GM21786 (cell line): ENCODE data around the gene FOXJ2.
"Not testable (repeated sequence)": the region's sequence is repeated elsewhere in the genome, so short reads cannot be mapped to it uniquely, and the experiment has no call there.

Experiments used
- ATAC-seq: cut with Tn5 transposase; IDR thresholded peaks from one replicate; pipeline ENCODE4 v1.9.1; 2021; ENCODE audit not compliant: unreplicated experiment

FOXJ2 gene

DNA sequence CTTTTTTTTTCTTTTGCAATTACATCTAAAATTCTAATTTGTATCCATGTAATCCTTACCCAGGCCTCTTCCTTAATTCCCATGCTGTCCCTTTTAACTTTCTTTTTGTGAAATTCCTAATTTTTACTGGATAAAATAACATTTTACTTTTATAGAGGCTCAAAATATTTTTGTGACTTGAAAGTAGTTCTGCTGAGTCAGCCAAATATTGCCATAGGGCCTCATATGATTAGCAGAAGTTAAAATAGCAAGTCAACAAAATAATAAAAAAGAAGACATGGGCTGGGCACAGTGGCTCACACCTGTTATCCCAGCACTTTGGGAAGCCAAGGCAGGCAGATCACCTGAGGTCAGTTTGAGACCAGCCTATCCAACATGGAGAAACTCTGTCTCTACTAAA is 31.6 kb downstream of the FOXJ2 start:
- no peak for ATAC-seq

DNA sequence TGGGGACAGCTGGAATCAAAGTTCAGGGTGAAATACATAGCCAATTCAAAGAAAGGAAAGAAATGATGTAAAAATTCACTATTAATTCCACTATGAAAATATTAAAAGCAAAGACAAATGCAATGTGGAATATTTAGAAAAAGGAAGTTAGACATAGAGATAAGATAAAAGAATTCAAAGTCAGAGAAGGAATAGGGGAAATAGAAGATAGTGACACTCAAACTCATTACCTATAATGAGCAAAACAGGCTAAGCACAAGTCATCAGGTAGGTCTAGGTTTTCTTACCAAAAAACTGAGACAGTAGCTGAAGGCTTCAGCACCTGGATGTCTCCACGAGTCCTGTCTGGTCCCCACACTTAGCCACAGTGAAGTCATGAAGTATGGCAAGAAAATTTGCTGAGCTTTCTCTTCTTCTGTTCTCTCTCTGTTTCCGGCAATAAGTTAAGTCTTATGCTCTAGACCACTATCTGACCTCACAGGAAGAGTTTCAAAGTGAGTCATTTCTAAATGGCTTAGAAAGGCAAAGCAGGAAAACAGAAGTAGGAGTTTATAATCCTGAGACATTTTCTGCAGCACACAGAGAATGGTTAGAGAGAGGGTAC is 33.6 kb downstream of the FOXJ2 start, which contains the start of gene C3AR1:
Gene C3AR1 (minus strand): TSS at position 369 of the 604 bp plus-strand sequence. CDS start 6,174 bp downstream, outside the sequence.
- no peak for ATAC-seq

DNA sequence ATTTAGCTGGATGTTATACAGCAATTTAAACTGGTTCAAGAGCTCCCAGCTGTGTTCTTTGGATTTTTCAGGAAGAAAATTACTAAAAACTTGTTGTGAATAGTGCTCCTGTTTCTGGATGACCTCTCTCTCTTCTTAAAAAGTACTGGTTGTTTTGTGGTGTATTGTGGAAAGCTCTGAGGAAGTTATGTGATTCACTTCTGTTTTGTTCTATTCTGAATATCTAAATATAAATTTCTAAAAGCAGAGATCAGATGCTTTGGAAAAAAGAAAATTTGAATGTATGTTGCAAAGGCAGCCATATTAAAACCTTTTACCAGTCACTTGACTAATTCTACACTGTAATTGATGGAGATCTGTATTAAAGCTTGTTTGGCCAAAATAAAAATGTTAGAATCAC is 37.1 kb downstream of the FOXJ2 start:
- ATAC-seq = no peak

DNA sequence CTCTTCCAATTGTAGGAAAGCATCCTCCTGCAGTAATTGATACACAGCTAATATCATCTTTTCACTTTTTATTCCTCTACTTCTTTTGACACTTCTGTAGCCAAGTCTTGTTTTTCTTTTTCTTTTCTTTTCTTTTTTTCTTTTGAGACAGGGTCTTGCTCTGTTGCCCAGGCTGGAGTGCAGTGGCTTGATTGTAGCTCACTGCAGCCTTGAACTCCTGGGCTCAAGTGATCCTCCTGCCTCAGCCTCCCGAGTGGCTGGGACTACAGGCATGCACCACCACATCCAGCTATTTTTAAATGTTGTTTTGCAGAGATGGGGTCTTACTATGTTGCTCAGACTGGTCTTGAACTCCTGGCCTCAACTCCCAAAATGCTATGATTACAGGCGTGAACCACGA is 39.3 kb downstream of the FOXJ2 start:
- ATAC-seq = not testable (repeated sequence)

DNA sequence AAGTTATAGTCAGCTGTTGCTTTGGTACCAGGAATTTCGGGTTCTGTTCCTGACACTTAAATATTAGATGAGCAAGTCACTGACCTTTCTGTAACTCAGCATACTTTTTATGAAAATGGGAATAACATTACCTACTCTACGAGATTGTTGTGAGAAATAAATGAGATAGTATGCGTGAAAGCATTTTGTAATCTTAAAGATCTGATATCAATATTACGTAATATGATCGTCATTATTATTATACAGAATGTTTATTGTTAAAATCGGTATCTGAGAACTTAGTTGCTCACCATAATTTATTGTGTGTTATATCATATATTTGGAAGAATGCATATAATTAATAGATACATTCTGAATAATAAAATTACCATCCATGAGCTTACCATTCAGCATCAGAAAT is 43.4 kb downstream of the FOXJ2 start:
- ATAC-seq = no peak

DNA sequence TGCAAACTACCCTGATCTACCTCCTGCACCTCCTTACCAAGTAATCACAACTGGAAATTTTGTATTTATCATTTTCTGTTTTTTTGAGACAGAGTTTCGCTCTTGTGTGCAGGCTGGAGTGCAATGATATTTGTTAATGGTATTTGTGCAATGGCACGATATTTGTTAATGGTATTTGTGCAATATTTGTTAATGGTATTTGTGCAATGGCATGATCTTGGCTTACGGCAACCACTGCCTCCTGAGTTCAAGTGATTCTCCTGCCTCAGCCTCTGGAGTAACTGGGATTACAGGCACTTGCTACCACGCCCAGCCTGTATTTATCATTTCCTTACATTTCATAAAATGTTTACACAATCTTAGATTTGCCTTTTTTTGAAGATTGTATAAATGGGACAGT is 43.9 kb downstream of the FOXJ2 start:
- no peak for ATAC-seq

DNA sequence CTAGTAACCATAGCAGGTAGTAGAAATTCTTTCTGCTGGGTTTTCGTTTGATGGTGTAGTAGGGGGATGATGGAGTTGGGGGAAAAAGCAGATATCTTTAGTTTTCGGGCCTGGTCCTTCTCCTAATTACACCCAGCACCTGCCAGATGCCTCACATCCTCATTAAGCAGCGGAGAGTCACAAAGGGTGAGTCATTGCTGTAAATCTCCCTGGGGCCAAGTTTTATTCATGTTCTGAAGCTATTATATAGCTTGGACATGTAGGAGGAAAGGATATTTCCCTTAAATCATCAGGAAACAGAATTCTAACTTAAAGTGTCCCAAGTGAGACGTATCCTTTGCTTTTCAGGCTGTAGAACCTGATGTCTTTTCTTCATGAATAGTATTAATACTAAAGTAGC is 44.7 kb downstream of the FOXJ2 start:
- no peak for ATAC-seq

DNA sequence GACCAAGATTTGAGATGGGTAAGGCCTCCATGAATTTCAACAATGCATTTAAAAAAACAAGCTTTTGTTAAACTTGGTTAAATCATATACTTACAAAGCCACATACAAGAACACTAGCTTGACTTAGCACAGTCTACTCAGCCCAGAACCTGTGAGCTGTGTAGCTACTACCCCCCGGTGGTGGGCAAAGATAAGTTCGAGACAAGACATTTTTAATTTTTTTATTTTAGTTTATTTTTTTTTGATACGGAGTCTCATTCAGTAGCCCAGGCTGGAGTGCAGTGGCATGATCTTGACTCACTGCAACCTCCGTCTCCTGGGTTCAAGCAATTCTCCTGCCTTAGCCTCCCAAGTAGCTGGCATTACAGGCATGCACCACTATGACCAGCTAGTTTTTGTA is 45.9 kb downstream of the FOXJ2 start:
- ATAC-seq = no peak

DNA sequence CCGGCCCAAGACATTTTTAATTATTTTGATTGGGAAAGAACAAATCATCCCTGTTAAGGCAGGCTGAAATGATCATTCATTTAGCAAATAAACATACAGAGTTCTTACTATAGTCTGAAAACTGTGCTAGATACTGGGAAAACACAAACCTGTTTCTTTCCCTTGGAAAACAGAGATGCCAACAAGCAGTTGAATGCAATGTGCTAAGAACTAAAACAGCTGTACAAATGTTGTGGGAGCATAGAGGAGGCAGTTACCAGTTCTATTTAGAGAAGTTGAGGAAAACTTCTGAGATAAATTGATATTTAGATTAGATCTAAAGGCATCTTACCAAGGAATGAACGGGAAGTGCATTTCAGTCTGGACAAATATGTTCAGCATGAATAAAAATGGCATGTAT is 46.4 kb downstream of the FOXJ2 start:
- ATAC-seq = no peak

DNA sequence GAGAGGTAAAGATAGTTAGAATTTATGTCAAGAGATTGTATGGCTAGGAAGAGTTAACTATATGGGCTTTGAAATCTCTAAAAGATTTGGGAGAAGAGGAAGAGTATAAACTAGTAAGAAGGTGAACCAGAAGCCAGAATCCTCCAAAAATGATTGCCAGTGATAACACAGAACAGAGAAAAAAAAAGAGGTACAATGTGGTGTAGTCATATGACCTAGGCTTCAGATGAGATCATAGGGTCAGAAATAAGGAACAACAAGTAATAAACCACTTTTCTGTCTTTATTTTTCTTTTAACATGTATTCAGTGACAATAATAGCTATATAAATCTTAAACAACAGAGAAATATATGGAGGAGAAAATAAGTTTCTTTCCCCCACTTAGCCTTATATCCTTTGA is 47.6 kb downstream of the FOXJ2 start:
- ATAC-seq = no peak

DNA sequence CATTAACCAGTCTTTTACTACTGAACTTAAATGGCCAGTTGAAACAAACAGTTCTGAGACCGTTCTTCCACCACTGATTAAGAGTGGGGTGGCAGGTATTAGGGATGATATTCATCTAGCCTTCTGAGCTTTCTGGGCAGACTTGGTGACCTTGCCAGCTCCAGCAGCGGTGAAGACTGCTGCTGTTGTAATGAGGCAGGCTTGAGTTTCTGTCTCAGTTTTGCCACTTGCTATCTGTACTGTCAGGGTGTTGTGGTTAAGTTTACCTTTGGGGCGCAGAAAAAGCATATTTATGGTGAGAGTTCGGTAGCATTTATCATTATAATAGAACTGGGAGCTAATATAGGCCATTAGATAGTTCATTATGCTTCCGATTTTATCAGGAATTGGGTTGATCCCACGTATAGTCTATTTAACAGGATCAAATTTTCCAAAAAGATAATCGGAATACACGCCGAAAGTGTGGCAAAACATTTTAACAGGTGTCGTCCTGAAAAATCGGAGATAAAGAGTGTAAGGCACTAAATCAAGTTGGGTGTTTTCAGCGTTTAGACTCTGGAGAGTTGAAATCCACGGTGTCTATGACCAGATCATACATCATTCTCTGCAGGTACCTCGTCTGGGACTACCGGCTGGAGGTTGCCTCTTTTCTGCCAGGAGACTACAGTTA is 48.9 kb downstream of the FOXJ2 start:
- no peak for ATAC-seq

DNA sequence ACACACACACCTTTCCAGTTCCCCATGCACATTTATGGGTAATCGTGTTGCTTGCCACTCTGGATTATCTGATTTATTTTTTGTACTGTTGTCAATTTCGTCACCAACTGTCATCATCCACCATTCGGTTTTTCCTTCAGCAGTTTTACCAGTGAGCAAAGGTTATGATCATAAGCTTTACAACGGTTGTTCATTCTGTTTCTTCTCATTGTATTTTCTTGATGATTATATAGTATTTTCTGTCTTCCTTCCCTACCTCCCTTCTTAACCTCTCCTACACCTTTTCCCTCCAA is 50.2 kb downstream of the FOXJ2 start:
- no peak for ATAC-seq

DNA sequence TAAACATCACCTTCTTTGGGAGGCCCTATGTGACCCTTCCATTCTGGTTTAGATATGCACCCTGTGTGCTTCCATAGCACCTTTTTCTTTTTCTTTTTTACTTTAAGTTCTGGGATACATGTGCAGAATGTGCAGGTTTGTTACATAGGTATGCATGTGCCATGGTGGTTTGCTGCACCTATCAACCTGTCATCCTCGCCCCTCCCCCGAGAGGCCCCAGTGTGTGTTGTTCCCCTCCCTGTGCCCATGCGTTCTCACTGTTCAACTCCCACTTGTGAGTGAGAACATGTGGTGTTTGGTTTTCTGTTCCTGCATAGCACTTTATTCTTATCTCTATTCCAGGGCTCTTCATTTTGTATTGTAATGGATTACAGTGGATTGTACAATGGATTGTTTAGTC is 51.8 kb downstream of the FOXJ2 start:
- ATAC-seq = not testable (repeated sequence)

DNA sequence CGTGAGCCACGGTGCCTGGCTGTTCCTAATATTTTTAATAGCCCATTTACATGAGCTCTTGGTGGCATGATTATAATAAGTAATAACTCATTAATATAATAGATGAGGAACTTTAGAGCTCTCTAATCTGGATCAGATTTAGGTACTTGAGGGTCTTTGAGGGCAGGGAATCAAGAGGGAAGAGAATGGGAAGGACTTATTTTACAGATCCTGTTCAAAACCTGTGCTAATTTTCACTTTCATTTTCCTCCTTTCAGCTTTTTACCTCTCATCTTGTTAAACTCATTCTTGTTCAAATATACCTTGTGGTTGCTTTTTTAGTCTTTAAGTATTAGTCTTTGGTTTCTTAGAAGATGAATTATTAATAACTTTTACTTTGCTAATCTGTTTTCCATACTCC is 55.1 kb downstream of the FOXJ2 start:
- no peak for ATAC-seq

DNA sequence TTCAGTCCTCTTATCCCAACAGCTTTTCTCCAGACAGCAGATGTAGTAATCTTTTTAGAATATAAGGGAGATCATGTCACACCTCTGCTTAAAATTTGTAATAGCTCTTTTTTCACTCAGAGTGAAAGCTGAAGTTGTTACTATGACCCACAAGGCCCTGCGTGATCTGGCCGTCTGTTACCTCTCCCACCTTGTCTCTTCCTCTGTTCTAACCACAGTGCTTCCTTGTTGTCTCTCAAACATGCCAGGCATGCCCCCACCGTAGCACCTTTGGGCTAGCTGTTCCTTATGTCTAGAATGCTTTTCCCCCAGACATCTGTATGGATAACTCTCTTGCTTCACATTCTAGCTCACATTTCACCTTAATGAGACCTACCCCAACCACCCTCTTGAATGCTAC is 56.1 kb downstream of the FOXJ2 start:
- ATAC-seq = peak; percentile 78

DNA sequence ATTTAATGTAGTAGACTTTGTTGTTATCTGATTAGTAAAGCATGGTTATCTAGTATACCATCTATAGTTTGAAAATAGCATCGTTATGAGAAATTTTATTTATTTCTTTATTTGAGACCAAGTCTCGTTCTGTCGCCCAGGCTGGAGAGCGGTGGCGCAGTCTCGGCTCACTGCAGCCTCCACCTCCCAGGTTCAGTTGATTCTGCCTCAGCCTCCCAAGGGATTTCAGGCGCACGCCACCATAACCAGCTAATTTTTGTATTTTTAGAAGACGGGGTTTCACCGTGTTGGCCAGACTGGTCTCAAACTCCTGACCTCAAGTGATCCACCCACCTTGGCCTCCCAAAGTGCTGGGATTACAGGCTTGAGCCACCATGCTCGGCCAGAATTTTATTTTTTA is 56.8 kb downstream of the FOXJ2 start:
- not testable (repeated sequence) for ATAC-seq

DNA sequence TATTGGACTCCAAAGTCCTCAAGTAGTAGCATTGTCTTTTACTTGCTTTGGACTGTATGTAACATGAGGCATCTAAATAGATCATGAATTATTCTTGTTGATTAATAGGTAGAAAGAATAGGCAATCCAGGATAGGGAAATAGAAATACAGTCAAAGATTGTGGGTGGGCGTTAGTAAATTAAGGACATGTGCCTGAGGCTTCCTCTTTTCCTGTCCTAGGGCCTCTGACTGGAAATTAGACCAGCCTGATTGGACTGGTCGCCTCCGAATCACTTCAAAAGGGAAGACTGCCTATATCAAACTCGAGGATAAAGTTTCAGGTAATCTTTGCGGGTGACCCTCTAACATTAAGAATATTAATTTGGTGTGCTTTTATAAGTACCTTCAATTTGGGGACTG is 57.2 kb downstream of the FOXJ2 start:
- no peak for ATAC-seq

DNA sequence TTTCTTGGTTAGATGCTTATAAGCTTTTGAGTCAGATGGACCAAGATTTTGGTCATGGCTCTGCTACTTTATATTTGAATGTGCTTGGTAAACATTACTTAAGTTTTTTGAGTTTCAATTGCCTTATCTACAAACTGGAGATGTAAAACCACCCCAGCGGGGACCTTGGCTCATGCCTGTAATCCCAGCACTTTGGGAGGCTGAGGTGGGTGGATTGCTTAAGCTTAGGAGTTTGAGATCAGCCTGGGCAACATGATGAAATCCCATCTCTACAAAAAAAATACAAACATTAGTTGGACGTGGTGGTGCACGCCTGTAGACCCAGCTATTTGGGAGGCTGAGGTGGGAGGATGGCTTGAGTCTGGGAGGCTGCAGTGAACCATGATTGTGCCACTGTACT is 60.8 kb downstream of the FOXJ2 start:
- no peak for ATAC-seq

DNA sequence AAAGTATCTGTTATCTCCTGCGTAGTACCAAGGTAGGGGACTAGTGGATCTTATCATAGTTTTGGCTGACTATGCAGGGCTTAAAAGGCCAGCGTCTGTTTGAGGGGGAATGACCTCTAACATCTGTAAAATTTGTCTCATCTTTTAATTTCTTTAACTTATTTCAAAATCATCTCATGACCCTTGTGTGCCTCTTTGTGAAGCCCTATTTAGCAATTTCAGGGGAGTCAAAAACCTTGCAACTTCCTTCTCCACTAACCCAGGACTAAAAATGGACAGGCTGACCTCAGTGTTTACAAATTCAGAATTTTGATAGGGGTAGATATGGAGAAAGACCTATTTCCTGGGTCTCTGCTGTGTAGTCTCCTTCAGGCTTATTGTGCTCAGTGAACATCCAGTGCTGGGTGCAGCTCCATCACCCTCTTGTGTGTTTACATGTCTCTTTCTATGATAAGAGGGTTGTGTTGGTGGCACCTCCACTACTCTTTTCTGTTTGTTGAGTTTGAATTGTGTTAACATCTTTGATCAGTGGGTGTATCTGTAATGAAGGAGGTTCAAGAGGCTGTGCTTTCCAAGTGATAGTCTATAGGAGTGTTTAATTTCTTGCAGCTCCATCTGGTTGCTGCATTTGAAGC is 63.9 kb downstream of the FOXJ2 start:
- no peak for ATAC-seq

DNA sequence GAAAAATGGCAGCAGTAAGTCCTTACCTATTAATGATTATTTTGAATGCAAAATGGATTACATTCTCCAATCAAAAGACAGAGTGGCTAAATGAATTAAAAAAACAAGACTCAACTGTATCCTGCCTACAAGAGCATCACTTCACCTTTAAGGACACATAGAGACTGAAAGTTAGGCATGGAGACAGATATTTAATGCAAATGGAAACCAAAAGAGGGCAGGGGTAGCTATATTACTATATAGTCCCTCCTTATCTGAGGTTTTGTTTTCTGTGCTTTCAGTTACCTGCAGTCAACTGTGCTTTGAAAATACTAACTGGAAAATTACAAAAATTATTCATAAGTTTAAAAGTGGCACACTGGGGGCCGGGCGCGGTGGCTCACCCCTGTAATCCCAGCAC is 66.7 kb downstream of the FOXJ2 start:
- no peak for ATAC-seq
